WI38 (cell line): ENCODE results near the gene GRPEL1.

Experiments
- H3K4me3 ChIP-seq: 2 replicates; pipeline ENCODE4 v1.5.1; 2011; ENCODE audit warnings: low read depth, mild to moderate bottlenecking, control low read depth, low read length
- CTCF ChIP-seq: IDR thresholded peaks from 2 replicates; pipeline ENCODE4 v1.5.1; 2012; ENCODE audit warnings: low read depth, mild to moderate bottlenecking, control low read depth, low read length

Gene GRPEL1

GRCh38 chr4:7043284-7044136 is 24.4 kb downstream of the GRPEL1 start, which contains the start of gene TADA2B:
Gene TADA2B (plus strand): TSS chr4:7043372. CDS start chr4:7043580, 208 bp downstream.
- H3K4me3 ChIP-seq = peak within 1 kb of the TSS; percentile 74
- TF ChIP-seq CTCF = no peak

- H3K4me3 ChIP-seq = peak overlapping the region; percentile 74
- TF ChIP-seq CTCF = no peak
These were observed 25.2 kb downstream of the GRPEL1 start for GRCh38 chr4:7042503-7043283.

- H3K4me3 ChIP-seq = peak overlapping the region; percentile 74
- TF ChIP-seq CTCF = no peak
These were observed 25.9 kb downstream of the GRPEL1 start for GRCh38 chr4:7041801-7042502.

GRCh38 chr4:7041246-7041645 is 26.6 kb downstream of the GRPEL1 start:
- H3K4me3 ChIP-seq = no peak overlapping the region
- TF ChIP-seq CTCF = no peak

GRCh38 chr4:7040765-7041164 is 27.1 kb downstream of the GRPEL1 start:
- TF ChIP-seq CTCF = no peak
- H3K4me3 ChIP-seq = no peak overlapping the region

- TF ChIP-seq CTCF = no peak
- H3K4me3 ChIP-seq = no peak overlapping the region
These were observed 30.4 kb downstream of the GRPEL1 start for GRCh38 chr4:7037425-7037824.
